Stomach smooth muscle (tissue), 2 donors: ENCODE data around the gene NFKB1.
"Not testable (repeated sequence)": the region's sequence is repeated elsewhere in the genome, so short reads cannot be mapped to it uniquely, and the experiment has no call there.

Experiments
- H3K27ac ChIP-seq: one replicate; pipeline ENCODE4 v1.7.0; 2013; ENCODE audit warnings: mild to moderate bottlenecking, low read length, inconsistent platforms
- H3K27me3 ChIP-seq, 2 donors: one replicate each; pipeline ENCODE4 v1.7.0; 2013; ENCODE audit warnings: low read length in 2 of 2; ENCODE audit not compliant: insufficient read depth in 2 of 2, control insufficient read depth in 1 of 2
- H3K36me3 ChIP-seq, 2 donors: one replicate each; pipeline ENCODE4 v1.7.0; 2013; ENCODE audit warnings: low read length in 2 of 2; ENCODE audit not compliant: control insufficient read depth in 2 of 2, insufficient read depth in 2 of 2
- H3K4me1 ChIP-seq: one replicate; pipeline ENCODE4 v1.7.0; 2013; ENCODE audit warnings: low read length; ENCODE audit not compliant: control insufficient read depth, insufficient read depth
- H3K4me3 ChIP-seq, 2 donors: one replicate each; pipeline ENCODE4 v1.7.0; 2013; ENCODE audit warnings: low read length in 2 of 2
- H3K9ac ChIP-seq, 2 donors: one replicate each; pipeline ENCODE4 v1.7.0; 2013; ENCODE audit warnings: low read length in 2 of 2, mild to moderate bottlenecking in 1 of 2
- H3K9me3 ChIP-seq, 2 donors: one replicate each; pipeline ENCODE4 v1.7.0; 2013; ENCODE audit warnings: low read length in 2 of 2; ENCODE audit not compliant: control insufficient read depth in 2 of 2
- donor health status: healthy.
- donor health status: Pancreatic carcinoma.

The NFKB1 gene

GRCh38 chr4:102473476-102473875, 27.7 kb upstream of the NFKB1 start:
- H3K9ac ChIP-seq = no peak overlapping the region
- no peaks in the 10 kb centered on the region for H3K9me3 ChIP-seq
- H3K27ac ChIP-seq = no peak overlapping the region
- H3K27me3 ChIP-seq = no peaks in the 10 kb centered on the region
- H3K36me3 ChIP-seq = no peaks in the 10 kb centered on the region
- no peaks in the 10 kb centered on the region for H3K4me1 ChIP-seq
- no peak overlapping the region for H3K4me3 ChIP-seq

- Histone ChIP-seq H3K27ac (no peak overlapping the region), H3K27me3 (no peaks in the 10 kb centered on the region), H3K4me1 (no peaks in the 10 kb centered on the region), H3K36me3 (no peaks in the 10 kb centered on the region), H3K4me3 (no peak overlapping the region), H3K9ac (no peak overlapping the region), H3K9me3 (no peaks in the 10 kb centered on the region)
Measured at GRCh38 chr4:102474736-102475504, 26.2 kb upstream of the NFKB1 start.

DNA sequence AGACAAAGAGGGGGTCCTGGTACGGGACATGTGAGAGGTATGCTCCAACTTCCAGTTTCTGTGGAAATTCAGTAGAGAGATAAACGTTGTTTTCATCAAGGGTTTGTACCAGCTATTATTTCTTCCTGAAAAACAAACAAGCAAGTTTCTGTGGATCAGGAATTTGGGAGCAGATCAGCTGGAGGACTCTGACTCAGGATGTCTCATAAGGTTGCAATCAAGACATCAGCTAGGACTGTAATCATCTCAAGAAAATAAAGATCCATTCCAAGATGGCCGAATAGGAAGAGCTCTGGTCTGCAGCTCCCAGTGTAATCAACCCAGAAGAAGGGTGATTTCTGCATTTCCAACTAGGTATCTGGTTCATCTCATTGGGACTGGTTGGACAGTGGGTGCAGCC, 23.5 kb upstream of the NFKB1 start:
- Histone ChIP-seq H3K4me1 (no peaks in the 10 kb centered on the region), H3K27me3 (no peaks in the 10 kb centered on the region), H3K9ac (no peak overlapping the region), H3K4me3 (no peak overlapping the region), H3K9me3 (no peaks in the 10 kb centered on the region), H3K27ac (no peak overlapping the region), H3K36me3 (no peaks in the 10 kb centered on the region)

GRCh38 chr4:102478186-102478585, 23.0 kb upstream of the NFKB1 start:
- no peaks in the 10 kb centered on the region for H3K36me3 ChIP-seq
- no peak overlapping the region for H3K4me3 ChIP-seq
- no peaks in the 10 kb centered on the region for H3K27me3 ChIP-seq
- no peak overlapping the region for H3K27ac ChIP-seq
- H3K4me1 ChIP-seq = no peaks in the 10 kb centered on the region
- H3K9me3 ChIP-seq = no peaks in the 10 kb centered on the region
- H3K9ac ChIP-seq = no peak overlapping the region

- H3K9me3 ChIP-seq, H3K4me1 ChIP-seq, H3K4me3 ChIP-seq, H3K27ac ChIP-seq, H3K27me3 ChIP-seq, H3K9ac ChIP-seq, H3K36me3 ChIP-seq: not testable (repeated sequence)
Measured at GRCh38 chr4:102479832-102480231, 21.3 kb upstream of the NFKB1 start.

DNA sequence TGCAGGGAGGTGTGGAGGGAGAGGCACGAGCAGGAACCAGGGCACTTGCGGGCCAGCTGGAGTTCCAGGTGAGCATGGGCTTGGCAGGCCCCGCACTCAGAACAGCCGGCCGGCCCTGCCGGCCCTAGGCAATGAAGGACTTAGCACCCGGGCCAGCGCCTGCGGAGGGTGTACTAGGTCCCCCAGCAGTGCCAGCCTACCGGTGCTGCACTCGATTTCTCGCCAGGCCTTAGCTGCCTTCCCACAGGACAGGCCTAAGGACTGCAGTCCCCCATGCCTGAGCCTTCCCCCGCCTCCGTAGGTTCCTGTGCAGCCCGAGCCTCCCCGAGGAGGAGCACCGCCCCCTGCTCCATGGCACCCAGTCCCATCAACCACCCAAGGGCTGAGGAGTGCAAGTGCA, 18.0 kb upstream of the NFKB1 start:
- Histone ChIP-seq H3K27ac (no peak overlapping the region), H3K4me1 (no peaks in the 10 kb centered on the region), H3K36me3 (no peaks in the 10 kb centered on the region), H3K4me3 (no peak overlapping the region), H3K27me3 (no peaks in the 10 kb centered on the region), H3K9ac (no peak overlapping the region), H3K9me3 (no peaks in the 10 kb centered on the region)

DNA sequence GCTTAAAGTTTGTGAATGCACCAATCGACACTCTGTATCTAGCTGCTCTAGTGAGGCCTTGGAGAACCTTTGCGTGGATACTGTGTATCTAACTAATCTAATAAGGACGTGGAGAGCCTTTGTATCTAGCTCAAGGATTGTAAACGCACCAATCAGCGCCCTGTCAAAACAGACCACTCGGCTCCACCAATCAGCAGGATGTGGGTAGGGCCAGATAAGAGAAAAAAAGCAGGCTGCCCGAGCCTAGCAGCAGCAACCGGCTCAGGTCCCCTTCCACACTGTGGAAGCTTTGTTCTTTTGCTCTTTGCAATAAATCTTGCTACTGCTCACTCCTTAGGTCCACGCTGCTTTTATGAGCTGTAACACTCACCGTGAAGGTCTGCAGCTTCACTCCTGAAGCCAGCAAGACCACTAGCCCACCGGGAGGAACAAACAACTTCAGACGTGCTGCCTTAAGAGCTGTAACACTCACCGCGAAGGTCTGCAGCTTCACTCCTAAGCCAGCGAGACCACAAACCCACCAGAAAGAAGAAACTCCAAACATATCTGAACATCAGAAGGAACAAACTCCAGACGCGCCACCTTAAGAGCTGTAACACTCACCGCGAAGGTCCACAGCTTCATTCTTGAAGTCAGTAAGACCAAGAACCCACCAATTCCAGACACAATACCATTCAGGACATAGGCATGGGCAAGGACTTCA, 17.0 kb upstream of the NFKB1 start:
- H3K4me3 ChIP-seq, H3K27ac ChIP-seq, H3K9ac ChIP-seq, H3K9me3 ChIP-seq, H3K27me3 ChIP-seq, H3K36me3 ChIP-seq, H3K4me1 ChIP-seq: not testable (repeated sequence)

DNA sequence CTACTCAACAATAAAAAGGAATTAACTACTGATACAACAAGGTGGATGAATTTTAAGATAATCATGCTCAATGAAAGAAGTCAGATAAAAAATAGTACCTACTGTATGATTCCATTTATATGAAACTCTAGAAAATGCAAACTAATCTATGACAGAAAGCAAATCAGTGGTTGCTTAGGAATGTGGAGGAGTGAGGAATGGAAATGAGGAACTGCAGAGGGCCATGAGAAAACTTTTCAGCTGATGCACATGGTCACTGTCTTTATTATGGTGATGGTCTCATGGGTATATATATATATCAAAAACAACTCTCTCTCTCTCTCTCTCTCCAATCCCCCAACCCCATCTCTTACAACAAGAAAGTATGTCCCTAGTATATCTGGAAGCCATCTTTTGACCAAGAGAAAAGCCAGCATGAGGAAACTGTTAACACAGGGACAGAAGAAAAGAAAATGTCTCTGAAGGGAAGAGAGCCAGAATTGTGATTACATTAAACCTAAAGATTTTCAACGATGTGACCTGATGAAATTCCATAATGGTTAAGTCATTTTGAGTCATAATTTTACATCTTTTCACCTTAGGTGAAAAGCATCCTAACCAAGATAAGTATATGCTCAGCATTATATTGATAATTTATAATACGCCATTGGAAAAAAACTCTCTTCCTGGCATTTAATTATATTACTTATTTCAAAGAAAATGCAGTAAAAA, 8.5 kb upstream of the NFKB1 start:
- Histone ChIP-seq H3K9me3 (no peaks in the 10 kb centered on the region), H3K27ac (no peak overlapping the region), H3K36me3 (no peaks in the 10 kb centered on the region), H3K4me3 (no peak overlapping the region), H3K4me1 (no peaks in the 10 kb centered on the region), H3K9ac (no peak overlapping the region), H3K27me3 (no peaks in the 10 kb centered on the region)

- H3K36me3 ChIP-seq = no peaks in the 10 kb centered on the region
- no peak overlapping the region for H3K9ac ChIP-seq
- H3K27ac ChIP-seq = no peak overlapping the region
- no peaks in the 10 kb centered on the region for H3K4me1 ChIP-seq
- no peaks in the 10 kb centered on the region for H3K27me3 ChIP-seq
- no peak overlapping the region for H3K4me3 ChIP-seq
- H3K9me3 ChIP-seq = no peaks in the 10 kb centered on the region
Measured at GRCh38 chr4:102493257-102493656, 7.9 kb upstream of the NFKB1 start.

DNA sequence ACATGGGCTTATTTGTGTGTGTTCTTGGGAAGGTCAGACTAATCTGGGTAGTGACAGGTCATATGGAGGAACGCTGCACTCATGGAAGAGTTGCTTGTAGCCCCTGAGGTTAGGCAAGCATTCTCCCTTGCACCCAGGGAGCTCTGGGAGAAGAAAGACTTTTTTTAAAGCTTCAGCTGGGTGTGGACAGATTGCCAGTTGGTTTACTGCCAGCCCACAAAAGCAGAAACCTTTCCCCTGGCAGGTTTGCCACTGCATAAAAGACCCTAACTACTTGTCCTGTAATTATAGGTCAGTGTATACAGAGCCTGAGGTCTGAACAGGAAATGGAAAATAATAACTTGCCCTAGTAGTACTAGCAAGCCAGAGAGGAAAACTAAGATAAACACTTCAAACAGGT, 7.4 kb upstream of the NFKB1 start:
- no peaks in the 10 kb centered on the region for H3K4me1 ChIP-seq
- no peak overlapping the region for H3K9ac ChIP-seq
- no peaks in the 10 kb centered on the region for H3K36me3 ChIP-seq
- no peak overlapping the region for H3K4me3 ChIP-seq
- no peak overlapping the region for H3K27ac ChIP-seq
- no peaks in the 10 kb centered on the region for H3K27me3 ChIP-seq
- H3K9me3 ChIP-seq = no peaks in the 10 kb centered on the region

DNA sequence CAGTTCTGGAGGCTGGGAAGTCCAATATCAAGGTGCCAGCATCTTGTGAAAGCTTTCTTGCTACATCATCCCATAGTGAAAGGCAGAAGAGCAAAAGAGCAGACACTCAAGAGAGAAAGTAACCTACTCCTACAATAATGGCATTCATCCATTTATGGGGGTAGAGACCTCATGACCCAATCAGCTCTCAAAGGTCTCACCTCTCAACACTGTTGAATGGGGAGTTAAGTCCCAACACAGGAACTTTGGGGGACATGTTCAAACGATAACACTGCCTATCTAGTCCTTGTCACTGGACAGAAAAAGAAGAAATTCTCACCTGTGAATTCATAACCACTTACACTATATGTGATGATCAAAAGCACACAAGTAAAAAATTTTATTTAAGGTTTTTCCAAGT, 6.6 kb upstream of the NFKB1 start:
- Histone ChIP-seq H3K4me1 (no peaks in the 10 kb centered on the region), H3K9ac (no peak overlapping the region), H3K27ac (no peak overlapping the region), H3K4me3 (no peak overlapping the region), H3K27me3 (no peaks in the 10 kb centered on the region), H3K9me3 (no peaks in the 10 kb centered on the region), H3K36me3 (no peaks in the 10 kb centered on the region)
